T1000 (cell line): ENCODE data around the gene PIMREG.
"Not testable (repeated sequence)": the region's sequence is repeated elsewhere in the genome, so short reads cannot be mapped to it uniquely, and the experiment has no call there.

ENCODE experiments used
- DNase-seq: peaks from one replicate; lab custom pipeline; 2025; ENCODE audit warnings: mixed read lengths; lab: John Stamatoyannopoulos, UW

The PIMREG gene

DNA sequence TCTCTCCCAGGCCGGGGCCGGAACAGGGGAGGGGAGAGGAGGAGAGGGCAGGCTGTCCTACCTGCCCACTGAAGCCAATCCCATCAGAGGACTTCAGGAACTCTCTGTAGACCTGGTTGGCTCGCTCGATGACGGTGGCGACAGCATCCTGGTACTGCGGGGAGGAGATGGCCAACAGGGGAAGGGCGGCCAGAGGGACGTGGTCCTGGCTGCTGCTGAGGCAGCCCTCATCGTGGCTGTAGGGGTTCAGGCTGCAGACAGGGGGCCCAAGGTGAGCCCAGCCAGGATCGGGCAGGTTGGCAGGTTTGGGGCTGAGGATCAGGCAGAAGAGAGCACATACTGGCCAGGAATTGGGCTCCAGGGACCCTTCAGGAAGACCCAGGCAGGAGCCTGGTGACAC lies 34.2 kb downstream of the PIMREG start:
- no peak for DNase-seq

DNA sequence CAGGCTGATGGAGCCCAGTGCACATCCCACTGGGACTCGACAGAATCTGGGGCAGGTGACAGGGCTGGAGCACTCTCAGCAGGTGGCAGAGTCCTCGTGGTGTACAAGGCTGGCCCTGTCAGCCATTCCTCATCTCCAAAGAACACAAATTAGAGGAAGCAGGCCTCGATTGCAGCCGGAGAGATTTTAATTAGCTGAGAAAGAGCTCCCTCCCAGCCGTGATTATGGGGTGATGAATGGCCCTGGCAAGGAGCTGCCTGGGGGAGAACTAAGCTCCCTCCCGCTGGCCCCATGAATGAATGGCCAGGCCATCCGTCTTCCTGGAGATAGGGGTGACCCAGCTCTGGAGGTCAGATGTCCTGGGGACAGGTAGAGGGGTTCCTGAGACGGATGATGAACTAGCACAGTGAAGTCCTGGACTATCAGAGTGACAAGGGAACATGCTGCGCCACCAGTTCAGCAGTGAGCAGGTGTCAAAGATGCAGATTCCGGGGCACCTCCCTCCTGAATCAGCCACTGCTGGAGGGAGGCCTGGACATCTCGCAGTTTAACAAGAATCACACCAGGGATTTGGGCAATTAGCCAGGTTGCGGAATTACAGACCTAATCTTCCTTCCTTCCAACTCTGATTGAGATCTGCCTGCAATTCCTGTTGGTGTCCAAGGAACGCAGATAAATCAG lies 35.5 kb downstream of the PIMREG start:
- DNase-seq = no peak

DNA sequence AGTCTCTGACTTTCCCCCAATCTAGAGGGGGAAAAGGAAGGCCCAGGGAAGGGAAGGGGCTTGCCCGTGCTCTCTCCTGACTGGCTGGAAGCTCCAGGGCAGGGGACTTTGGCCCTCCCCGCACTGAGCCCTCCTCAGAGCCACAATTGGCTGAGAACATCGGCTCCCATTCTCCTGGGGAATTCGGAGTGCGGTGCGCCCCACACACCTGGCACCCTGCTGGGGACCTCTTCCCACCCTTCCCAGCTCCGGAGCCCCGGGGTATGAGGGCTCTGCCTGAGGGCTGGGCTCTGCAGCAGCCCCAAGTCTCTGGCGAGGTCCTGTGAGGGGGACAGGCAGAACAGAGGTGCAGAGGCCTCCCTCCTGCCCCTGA lies 36.0 kb downstream of the PIMREG start:
- no peak for DNase-seq

DNA sequence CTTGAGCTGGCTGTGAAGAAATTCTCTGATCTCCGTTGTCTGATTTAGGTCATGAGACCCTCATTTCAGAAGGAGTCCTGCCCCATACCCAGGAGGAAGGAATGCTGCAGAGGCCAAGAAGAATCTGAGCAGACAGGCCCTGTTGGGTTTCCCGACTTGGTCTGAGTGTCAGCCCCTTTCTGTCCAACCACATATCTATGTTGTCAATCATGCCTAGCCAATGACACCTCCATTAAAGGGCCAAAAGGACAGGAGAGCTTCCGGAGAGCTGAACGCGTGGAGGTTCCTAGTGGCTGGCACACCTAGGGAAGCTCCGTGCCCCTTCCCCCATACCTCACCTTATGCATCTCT lies 37.8 kb downstream of the PIMREG start:
- no peak for DNase-seq

DNA sequence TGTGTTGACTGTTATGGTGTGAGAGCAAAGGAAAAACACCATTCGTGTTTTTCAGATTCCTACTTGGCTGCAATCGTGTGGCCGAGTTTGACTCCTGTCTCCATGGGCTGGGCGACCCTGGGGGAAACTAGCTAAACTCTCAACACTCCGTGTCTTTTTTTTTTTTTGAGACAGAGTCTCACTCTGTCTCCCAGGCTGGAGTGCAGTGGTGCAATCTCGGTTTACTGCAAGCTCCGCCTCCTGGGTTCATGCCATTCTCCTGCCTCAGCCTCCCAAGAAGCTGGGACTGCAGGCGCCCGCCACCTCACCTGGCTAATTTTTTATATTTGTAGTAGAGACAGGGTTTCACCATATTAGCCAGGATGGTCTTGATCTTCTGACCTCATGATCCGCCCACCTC lies 38.5 kb downstream of the PIMREG start:
- not testable (repeated sequence) for DNase-seq

DNA sequence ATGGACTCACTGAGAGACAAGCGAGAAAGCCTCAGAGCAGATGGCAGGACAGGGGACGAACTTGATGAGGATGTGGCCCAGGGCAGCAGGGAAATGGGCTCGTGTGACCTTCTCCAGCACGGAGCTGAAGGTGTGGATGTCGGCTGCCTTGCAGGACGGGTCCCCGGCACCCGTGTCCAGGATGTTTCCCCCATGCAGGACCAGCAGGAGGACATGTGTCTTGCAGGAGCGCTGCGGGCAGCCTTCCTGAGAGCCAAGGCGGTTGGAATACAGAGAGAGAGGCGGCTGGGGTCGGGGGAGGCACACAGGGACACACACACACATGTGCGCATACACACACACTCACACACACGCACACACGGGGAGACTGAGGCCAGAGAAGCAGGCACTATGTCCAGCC lies 39.3 kb downstream of the PIMREG start:
- DNase-seq = no peak

DNA sequence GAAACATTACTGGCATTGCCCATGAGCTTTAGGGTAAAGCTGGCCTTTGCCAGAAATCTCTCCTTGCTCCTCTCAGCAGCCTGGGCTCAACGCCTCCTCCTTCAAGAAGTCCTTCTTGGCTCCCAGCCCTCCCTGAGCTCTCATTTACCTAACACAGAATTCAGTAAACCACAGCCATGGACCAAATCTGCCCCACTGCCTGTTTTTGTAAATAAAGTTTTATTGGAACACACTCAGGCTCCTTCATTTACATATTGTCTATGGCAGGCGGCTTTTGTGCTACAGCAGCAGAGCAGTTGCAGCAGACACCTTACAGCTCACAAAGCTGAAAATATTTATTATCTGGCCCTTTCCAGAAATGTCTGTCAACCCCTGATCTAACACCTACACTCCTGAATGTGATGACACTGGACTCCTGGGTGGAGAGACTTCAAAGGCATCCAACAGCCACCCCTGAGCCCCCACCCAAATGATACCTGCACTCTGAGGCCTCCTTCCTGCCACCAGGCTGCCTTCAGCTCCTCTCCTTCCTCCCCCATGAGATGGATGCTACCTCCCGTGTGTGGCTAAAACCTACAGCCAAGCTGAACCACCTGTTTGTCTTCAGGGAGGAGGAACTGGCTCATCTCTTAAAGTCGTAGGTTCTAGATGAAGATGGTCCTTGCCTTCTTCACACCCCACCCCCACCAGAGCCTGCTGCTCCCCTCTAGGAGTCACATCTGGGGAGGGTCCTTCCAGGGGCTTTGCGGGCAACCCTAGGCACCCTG lies 41.6 kb downstream of the PIMREG start:
- DNase-seq = no peak

DNA sequence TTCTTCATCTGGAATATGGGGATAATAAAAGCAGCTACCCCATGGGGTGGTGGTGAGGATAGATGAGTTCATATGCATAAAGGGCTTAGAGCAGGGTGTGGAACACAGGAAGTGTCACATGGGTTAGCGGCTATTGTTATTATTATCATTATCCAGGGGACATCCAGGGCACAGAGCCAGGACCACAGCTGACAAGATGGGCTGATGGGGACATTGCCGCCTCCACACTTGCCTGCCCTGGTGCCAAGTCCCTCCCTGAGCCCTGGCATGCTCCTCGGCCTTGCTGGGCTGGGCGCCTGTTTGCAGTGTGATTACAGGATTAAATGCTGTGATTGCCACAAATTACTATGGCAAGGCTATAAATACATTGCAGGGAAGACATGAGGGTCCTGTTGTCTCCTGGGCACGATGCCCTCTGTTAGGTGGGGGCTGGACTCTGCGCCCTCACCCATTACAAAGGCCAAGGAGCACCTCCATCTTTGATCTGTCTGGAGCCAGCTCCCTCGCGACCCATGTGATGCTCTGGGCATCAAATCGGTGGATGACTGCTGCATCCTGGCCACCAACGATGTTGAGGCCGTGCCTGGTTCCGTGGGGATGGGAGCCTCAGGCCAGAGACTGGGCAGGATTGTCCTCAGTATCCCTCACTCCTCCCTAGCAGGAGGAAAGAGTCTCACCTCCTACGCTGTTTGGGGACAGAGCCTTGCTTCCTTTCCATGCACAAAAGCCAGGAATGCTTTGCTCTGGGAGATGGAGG lies 43.2 kb downstream of the PIMREG start:
- DNase-seq = no peak

DNA sequence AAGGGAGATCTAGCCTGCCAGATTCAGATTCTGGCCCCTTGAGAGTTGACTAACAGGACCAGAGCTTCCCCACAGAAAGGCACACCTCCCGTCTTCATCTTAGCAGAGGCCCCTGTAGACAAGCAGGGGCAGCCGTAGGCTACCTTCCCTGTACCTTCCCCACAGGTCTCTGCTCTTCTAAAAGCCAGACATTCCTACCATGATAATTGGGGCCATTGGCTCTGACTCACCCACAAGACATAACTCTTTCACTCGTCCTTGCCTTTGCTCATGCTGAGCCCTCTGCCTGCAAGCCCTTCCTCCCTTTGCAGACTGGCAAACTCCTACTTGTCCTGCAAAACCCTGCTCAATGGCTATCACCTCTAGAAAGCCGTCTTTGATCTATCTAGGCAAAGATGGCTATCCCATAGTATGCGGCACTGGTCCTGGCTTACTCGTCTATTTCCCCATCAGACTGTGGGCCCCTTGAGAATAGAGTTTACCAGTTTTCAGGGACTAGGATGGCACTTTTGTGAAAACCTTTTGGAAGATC lies 43.8 kb downstream of the PIMREG start:
- no peak for DNase-seq

DNA sequence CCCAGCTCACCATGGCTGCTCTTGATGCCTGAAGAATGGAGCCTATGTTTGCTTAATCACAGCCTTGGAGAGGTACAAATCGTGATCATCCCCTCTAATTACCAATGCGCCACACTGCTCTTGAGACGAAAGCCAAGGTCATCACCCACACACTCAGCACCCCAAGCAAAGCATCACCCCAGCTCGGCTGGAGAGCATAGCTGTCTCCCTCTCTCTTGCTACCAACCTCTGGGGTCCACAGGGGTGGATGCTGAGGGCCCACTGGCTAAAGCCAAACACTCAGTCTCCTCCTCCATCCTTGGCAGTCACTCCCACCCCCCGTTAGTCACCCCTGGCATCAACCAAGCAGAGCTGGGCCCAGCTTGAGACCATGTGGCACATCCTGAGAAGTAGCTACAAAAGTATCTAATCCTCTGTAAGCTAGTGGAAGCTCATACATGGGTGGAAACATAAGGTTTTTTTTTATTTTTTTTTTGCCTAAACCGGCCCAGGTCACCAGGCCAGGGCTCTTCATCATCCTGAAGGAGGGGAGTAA lies 44.8 kb downstream of the PIMREG start:
- DNase-seq = no peak

DNA sequence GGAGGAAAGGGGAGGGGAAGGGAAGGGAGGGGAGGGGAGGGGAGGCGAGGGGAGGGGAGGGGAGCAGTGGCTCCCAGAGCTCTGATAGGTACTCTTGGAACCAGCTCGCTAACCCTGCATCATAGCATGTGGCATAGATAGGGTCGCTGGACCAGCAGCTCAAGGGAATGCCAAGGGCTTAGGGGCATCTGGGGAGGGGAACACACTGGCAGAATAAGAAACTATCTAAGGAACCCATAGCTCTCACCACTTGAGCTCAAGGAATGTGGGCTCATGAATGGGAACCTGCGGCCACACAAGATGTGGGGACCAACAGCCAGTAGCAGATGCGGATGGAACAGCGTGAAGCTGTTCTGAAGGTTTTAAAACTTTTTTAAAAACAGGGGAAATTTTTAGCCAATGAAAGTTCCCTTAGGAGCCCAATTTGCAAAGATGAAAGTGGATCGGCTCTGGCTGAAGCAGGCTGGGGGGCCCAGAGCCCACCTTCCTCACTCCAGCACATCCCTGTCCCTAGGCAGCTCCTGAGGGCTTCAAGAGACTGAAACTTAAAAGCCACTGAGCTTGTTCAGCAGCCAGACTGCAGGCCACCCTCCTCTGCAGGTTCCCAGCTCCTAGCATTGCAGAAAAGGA lies 46.9 kb downstream of the PIMREG start:
- no peak for DNase-seq

DNA sequence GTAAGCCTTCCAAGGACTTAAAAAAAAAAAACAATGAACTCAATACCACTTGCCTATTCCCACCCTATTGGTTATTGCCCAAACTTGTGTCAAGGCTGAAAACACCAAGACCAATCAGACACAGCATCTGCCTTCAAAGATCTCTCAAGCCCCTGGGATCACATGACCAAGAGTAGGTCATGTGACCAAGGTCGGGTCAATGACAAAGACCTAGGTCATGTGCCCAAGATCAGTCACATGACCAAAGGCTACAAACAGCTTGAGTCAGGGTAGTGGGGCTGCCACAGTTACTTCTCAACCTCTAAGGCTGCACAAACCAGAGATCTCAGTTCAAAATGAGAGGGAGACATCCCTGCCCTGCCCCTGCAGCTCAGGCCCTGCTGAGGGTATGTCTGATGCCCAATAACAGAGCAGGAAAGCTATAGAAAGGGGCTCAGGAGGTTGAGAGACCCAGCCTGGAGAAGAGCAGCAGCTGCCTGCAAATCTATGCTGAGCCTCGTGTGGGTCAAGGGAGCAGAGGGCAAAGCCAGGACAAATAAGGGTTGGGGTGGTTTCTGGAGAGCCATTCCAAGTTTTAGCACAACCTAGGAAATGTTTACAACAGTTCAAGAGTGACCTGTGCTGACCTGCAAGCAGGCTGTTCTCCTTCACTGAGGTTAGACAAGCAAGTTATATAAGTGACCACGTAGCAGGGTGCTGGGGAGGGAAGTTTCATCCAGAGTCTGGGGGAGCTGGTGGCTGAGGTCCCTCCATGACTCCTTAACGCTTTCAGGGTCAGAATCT lies 48.8 kb downstream of the PIMREG start:
- DNase-seq = no peak

DNA sequence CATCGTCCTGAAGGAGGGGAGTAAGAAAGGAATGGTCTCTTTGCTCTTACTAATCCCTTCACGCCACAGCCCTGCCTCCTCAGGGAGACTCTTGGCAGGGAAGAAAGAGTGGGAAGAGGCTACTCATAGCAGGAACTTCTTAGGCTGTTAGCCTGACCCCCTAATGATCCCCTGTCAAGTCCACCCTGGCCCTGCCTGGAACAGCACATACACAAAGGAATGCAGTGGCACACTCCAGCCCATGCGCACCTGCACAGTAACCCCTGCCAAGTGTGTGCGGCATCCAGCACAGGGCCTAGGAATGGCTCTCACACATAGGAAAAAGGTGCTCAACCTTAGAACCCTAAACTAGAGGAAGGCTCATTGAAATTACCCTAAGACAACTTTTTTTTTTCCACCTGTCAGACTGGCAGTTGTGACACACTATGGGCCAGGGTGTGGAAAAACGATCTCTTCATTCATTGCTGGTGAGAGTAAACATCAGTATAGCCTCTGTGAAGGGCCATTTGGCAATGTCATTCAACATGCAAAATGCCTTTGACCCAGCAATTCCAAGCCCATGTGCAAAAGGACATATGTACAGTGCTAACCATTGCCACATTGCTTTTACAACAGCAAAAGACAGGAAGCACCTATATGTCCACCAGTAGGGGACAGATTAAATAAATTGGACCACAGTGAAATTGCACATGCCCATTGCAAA lies 50.1 kb downstream of the PIMREG start:
- DNase-seq = no peak

DNA sequence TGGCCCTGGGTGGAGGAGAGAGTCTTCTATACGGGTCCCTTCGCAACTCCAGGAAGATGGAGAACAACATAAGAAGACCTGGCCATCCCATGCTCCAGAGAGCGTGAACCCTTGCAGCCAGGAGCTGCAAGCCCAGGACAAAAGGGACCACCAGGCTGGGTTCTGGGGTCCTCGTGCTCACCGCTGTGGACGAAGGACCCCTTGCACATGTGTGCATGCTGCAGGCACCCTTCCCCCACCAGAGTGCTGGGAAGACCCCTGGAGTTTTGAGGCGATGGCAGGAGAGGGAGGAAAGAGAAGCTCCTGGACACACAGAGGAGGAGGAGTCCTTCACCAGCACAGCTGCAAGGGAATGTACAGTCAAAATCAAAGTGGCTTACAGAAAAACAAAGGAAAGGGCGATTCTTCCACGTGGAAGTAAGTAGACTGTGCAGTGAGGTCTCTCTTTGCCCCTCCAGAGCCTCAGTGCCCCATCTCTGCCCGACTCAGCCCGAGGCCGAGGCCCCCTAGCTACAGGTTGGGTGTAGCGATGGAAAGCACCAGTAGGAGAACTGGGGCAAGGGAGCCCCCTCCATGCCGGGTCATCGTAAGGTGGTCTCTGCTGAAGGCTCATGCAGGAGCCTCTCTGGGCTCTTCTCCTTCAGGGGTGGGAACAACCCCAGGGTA lies 51.3 kb downstream of the PIMREG start:
- DNase-seq = no peak

DNA sequence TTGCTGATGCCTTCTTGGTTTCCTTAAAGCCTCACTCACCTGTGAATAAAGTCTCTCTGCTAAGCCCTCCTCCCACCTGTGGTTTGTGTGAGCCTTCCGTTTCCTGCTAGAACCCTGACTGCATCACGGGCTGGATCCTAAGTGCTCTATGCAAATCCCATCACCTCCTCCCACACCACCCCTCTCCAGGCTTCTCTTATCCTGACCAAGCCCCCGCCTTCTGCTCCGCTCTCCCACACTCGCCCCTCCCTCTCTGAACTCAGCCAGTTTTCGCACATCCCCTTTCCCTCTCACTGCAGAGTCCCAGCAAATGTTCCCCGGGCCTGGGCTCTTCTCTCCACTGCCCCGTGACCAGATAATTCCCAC lies 51.8 kb downstream of the PIMREG start:
- no peak for DNase-seq

DNA sequence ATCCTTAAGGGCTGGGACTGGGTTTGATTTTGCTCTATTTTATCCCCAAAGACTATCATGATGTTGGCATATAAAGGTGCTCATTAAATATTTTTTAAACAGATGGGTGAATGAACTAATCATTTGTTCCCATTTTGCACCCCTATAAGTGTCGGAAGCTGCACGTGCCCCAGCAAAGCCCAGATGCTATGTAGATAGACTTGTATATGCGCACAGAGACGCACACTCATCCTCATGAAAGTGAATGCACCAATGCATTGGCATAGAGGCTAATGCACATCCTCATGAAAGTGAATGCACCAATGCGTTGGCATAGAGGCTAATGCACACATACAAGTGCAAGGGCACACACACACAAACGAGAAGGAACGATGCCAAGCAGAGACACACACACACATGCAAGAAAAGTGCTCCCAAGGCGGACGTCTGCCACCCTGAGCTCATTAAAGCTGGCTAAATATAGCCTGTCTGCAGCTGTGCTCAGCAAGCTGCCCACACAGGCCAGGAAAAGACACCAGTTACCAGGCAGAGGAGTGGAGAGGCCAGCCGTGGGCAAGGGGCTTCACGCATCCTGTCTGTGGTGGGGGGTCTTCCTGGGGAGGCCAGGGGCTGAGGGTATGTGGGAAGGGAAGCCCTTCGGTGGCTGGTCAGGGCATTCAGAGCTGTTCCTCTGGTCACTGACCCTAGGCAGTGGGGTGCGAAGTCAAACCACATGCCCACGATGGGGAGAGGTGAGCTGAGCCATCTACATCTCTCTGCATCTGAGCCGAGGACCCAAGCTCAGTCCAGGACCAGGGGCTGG lies 52.6 kb downstream of the PIMREG start:
- no peak for DNase-seq

DNA sequence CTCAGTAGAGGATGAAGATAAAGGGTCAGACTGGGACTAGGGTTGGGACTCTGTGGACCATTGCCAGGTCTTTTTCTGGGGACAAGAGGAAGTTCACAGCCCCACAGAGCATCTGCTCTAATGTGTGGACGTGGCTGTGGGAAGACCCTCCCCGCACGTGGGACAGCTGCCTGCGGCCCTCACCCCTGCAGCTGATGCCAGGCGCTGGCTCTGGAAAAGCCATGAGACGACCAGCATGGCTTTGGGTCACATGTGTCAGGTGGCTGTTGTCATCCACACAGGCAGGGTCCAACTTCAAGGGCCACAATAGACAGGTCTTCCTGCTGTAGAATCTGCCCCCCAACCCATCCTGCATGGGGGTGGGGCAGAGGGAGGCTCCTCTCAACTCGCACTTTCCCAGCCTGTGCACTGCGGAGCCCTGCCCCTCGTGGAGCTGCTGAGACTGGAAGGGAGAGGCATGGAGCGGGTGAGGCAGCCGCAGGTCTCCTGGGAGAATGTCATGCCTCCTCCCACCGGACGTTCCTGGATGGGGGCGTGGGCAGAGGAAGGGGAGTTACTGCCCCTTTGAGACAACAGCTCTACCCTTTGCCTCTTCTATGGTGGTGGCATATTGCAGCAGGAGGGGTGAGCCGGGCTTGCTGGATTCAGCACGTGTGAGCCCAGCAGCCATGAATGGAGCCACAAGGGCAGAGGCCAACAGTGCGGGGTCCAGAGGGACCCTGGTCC lies 53.4 kb downstream of the PIMREG start:
- no peak for DNase-seq

DNA sequence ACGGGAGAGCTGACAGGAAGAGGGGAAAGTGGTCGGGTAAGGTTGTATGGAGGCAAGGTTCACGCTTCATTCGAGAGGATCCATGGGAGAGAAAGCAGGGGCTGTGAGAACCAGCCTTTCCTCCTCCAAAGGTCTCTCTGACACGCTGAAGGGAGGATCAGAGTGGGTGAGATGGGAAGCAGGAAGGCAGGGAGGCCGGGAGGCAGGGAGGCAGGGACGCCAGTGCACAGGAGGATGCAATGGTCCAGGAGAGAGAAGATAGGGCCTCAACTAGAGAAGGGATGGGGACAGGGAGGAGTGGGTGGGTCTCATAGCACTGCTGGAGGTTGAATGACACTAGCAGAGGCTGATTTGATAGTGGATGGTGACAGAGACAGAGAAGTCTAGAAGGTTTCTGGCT lies 54.1 kb downstream of the PIMREG start:
- no peak for DNase-seq
